Ishikawa (cell line): Measurements from ENCODE around the gene CST8.

Source experiments
- CEBPB ChIP-seq: IDR thresholded peaks from 2 replicates; pipeline ENCODE4 v1.6.1; 2012
- CREB1 ChIP-seq: IDR thresholded peaks from 2 replicates; pipeline ENCODE4 v1.6.1; 2012; ENCODE audit warnings: low read depth
- EP300 ChIP-seq: IDR thresholded peaks from 2 replicates; pipeline ENCODE4 v1.6.1; 2012; ENCODE audit warnings: borderline replicate concordance
- FOXM1 ChIP-seq: IDR thresholded peaks from 2 replicates; pipeline ENCODE4 v1.6.1; 2012; ENCODE audit warnings: low read depth, borderline replicate concordance
- MAX ChIP-seq: IDR thresholded peaks from 2 replicates; pipeline ENCODE4 v1.6.1; 2012
- NFIC ChIP-seq: IDR thresholded peaks from 2 replicates; pipeline ENCODE4 v1.6.1; 2012
- RAD21 ChIP-seq: IDR thresholded peaks from 2 replicates; pipeline ENCODE4 v1.6.1; 2012; ENCODE audit warnings: low read depth
- REST ChIP-seq: IDR thresholded peaks from 2 replicates; pipeline ENCODE4 v1.6.1; 2012; ENCODE audit warnings: low read depth, mild to moderate bottlenecking
- TAF1 ChIP-seq: IDR thresholded peaks from 2 replicates; pipeline ENCODE4 v1.6.1; 2012; ENCODE audit warnings: low read depth, mild to moderate bottlenecking
- TCF12 ChIP-seq: IDR thresholded peaks from 2 replicates; pipeline ENCODE4 v1.6.1; 2012; ENCODE audit warnings: low read depth
- TEAD4 ChIP-seq: IDR thresholded peaks from 2 replicates; pipeline ENCODE4 v1.6.1; 2012
- USF1 ChIP-seq: IDR thresholded peaks from 2 replicates; pipeline ENCODE4 v1.6.1; 2012
- YY1 ChIP-seq: IDR thresholded peaks from 2 replicates; pipeline ENCODE4 v1.6.1; 2012; ENCODE audit warnings: low read depth
- ZBTB7A ChIP-seq: IDR thresholded peaks from 2 replicates; pipeline ENCODE4 v1.6.1; 2012; ENCODE audit warnings: low read depth

GRCh38 chr20:23501926-23502325 is 11.0 kb downstream of the CST8 start:
- TF ChIP-seq REST = no peak
- TF ChIP-seq USF1 = no peak
- TF ChIP-seq ZBTB7A = no peak
- no peak for TF ChIP-seq TAF1
- no peak for TF ChIP-seq MAX
- no peak for TF ChIP-seq CREB1
- no peak for TF ChIP-seq NFIC
- TF ChIP-seq RAD21 = no peak
- TF ChIP-seq TCF12 = no peak
- no peak for TF ChIP-seq FOXM1
- TF ChIP-seq EP300 = no peak
- TF ChIP-seq YY1 = no peak
- no peak for TF ChIP-seq TEAD4
- TF ChIP-seq CEBPB = no peak
